Measurements from ENCODE around the gene MTG2. TPM values are rescaled to one million over a fixed set of nuclear protein-coding genes. Genes with fewer than 3 reads are reported as not detected.

The MTG2 gene
- total and polyA plus RNA-seq, 2 of the 13 experiments (the other 11 are each of a cell fraction or from before 2014, with no cell fraction given), result 20.4 to 37.8 TPM

DNA sequence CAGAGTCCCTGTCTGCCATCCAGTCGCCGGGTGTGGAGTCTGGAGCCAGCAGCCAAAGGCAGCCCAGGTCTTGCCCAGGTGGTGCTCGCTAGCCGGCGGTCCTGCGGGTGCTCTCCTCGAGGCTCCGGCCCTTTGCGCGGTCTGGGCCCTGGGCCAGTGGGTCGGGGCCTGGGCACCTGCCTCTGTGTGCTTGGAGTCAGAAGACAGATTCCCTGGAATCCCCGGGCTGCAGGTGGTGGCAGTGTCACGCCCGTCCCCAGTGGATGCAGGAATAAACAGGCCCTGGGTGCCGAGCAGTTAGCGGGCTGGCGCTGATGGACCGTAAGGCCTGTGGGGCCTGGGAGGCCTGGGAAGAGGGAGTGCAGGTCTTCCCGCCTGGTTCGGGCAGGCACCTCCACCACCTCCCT is 33.9 kb upstream of the MTG2 start (continued):
- TF ChIP-seq, protein P1, sequence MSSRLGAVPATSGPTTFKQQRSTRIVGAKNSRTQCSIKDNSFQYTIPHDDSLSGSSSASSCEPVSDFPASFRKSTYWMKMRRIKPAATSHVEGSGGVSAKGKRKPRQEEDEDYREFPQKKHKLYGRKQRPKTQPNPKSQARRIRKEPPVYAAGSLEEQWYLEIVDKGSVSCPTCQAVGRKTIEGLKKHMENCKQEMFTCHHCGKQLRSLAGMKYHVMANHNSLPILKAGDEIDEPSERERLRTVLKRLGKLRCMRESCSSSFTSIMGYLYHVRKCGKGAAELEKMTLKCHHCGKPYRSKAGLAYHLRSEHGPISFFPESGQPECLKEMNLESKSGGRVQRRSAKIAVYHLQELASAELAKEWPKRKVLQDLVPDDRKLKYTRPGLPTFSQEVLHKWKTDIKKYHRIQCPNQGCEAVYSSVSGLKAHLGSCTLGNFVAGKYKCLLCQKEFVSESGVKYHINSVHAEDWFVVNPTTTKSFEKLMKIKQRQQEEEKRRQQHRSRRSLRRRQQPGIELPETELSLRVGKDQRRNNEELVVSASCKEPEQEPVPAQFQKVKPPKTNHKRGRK (CRISPR knock-in tag; IDR thresholded peaks at IDR 0.05), result no peak
- no peak for TF ChIP-seq ZNF24 (IDR thresholded peaks at IDR 0.05)
- TF ChIP-seq, protein P2, sequence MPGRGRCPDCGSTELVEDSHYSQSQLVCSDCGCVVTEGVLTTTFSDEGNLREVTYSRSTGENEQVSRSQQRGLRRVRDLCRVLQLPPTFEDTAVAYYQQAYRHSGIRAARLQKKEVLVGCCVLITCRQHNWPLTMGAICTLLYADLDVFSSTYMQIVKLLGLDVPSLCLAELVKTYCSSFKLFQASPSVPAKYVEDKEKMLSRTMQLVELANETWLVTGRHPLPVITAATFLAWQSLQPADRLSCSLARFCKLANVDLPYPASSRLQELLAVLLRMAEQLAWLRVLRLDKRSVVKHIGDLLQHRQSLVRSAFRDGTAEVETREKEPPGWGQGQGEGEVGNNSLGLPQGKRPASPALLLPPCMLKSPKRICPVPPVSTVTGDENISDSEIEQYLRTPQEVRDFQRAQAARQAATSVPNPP (CRISPR knock-in tag; IDR thresholded peaks at IDR 0.05), result no peak
- TF ChIP-seq, protein P3, sequence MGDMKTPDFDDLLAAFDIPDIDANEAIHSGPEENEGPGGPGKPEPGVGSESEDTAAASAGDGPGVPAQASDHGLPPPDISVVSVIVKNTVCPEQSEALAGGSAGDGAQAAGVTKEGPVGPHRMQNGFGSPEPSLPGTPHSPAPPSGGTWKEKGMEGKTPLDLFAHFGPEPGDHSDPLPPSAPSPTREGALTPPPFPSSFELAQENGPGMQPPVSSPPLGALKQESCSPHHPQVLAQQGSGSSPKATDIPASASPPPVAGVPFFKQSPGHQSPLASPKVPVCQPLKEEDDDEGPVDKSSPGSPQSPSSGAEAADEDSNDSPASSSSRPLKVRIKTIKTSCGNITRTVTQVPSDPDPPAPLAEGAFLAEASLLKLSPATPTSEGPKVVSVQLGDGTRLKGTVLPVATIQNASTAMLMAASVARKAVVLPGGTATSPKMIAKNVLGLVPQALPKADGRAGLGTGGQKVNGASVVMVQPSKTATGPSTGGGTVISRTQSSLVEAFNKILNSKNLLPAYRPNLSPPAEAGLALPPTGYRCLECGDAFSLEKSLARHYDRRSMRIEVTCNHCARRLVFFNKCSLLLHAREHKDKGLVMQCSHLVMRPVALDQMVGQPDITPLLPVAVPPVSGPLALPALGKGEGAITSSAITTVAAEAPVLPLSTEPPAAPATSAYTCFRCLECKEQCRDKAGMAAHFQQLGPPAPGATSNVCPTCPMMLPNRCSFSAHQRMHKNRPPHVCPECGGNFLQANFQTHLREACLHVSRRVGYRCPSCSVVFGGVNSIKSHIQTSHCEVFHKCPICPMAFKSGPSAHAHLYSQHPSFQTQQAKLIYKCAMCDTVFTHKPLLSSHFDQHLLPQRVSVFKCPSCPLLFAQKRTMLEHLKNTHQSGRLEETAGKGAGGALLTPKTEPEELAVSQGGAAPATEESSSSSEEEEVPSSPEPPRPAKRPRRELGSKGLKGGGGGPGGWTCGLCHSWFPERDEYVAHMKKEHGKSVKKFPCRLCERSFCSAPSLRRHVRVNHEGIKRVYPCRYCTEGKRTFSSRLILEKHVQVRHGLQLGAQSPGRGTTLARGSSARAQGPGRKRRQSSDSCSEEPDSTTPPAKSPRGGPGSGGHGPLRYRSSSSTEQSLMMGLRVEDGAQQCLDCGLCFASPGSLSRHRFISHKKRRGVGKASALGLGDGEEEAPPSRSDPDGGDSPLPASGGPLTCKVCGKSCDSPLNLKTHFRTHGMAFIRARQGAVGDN (CRISPR knock-in tag; IDR thresholded peaks at IDR 0.05), result peak; percentile 84
- TF ChIP-seq, protein P4, sequence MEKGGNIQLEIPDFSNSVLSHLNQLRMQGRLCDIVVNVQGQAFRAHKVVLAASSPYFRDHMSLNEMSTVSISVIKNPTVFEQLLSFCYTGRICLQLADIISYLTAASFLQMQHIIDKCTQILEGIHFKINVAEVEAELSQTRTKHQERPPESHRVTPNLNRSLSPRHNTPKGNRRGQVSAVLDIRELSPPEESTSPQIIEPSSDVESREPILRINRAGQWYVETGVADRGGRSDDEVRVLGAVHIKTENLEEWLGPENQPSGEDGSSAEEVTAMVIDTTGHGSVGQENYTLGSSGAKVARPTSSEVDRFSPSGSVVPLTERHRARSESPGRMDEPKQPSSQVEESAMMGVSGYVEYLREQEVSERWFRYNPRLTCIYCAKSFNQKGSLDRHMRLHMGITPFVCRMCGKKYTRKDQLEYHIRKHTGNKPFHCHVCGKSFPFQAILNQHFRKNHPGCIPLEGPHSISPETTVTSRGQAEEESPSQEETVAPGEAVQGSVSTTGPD (CRISPR knock-in tag; IDR thresholded peaks at IDR 0.05), result no peak
- TF ChIP-seq, protein P5, sequence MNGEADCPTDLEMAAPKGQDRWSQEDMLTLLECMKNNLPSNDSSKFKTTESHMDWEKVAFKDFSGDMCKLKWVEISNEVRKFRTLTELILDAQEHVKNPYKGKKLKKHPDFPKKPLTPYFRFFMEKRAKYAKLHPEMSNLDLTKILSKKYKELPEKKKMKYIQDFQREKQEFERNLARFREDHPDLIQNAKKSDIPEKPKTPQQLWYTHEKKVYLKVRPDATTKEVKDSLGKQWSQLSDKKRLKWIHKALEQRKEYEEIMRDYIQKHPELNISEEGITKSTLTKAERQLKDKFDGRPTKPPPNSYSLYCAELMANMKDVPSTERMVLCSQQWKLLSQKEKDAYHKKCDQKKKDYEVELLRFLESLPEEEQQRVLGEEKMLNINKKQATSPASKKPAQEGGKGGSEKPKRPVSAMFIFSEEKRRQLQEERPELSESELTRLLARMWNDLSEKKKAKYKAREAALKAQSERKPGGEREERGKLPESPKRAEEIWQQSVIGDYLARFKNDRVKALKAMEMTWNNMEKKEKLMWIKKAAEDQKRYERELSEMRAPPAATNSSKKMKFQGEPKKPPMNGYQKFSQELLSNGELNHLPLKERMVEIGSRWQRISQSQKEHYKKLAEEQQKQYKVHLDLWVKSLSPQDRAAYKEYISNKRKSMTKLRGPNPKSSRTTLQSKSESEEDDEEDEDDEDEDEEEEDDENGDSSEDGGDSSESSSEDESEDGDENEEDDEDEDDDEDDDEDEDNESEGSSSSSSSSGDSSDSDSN (CRISPR knock-in tag; IDR thresholded peaks at IDR 0.05), result no peak
- TF ChIP-seq SAFB2 (CRISPR knock-in tag; IDR thresholded peaks at IDR 0.05; ENCODE audit: borderline replicate concordance, low read depth), result no peak
- TF ChIP-seq ZNF605 (CRISPR knock-in tag; IDR thresholded peaks at IDR 0.05), result peak; percentile 46; the same call in 1 of the 2 replicates
- TF ChIP-seq SMARCC2 (IDR thresholded peaks at IDR 0.05), result no peak
- TF ChIP-seq ZNF564 (CRISPR knock-in tag; IDR thresholded peaks at IDR 0.05), result no peak
- no peak for TF ChIP-seq ZC3H13 (CRISPR knock-in tag; IDR thresholded peaks at IDR 0.05)
- no peak for TF ChIP-seq IRF2 (CRISPR knock-in tag; IDR thresholded peaks at IDR 0.05)
- TF ChIP-seq ZNF33B (CRISPR knock-in tag; IDR thresholded peaks at IDR 0.05), result 0 out of 2 replicates have a peak, but pooled peaks have one; percentile 67
- TF ChIP-seq EHMT2 (IDR thresholded peaks at IDR 0.05; ENCODE audit: borderline replicate concordance, low read depth, low read length), result no peak
- TF ChIP-seq ZNF761 (CRISPR knock-in tag; conservative IDR thresholded peaks at IDR 0.05), result no peak
- TF ChIP-seq, protein P6, sequence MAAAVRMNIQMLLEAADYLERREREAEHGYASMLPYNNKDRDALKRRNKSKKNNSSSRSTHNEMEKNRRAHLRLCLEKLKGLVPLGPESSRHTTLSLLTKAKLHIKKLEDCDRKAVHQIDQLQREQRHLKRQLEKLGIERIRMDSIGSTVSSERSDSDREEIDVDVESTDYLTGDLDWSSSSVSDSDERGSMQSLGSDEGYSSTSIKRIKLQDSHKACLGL (CRISPR knock-in tag; IDR thresholded peaks at IDR 0.05), result no peak
- TF ChIP-seq, protein P7, sequence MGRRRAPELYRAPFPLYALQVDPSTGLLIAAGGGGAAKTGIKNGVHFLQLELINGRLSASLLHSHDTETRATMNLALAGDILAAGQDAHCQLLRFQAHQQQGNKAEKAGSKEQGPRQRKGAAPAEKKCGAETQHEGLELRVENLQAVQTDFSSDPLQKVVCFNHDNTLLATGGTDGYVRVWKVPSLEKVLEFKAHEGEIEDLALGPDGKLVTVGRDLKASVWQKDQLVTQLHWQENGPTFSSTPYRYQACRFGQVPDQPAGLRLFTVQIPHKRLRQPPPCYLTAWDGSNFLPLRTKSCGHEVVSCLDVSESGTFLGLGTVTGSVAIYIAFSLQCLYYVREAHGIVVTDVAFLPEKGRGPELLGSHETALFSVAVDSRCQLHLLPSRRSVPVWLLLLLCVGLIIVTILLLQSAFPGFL (CRISPR knock-in tag; IDR thresholded peaks at IDR 0.05), result no peak
- no peak for TF ChIP-seq ZNF333 (CRISPR knock-in tag; IDR thresholded peaks at IDR 0.05; ENCODE audit: borderline replicate concordance)

All from HepG2 (cell line).